ENCODE data around the gene MYO1G.
"Not testable (repeated sequence)": the region's sequence is repeated elsewhere in the genome, so short reads cannot be mapped to it uniquely, and the experiment has no call there.

The MYO1G gene

GRCh38 chr7:44995555-44996493 lies 17.0 kb upstream of the MYO1G start:
- no peak for TF ChIP-seq CTCF (IDR thresholded peaks at IDR 0.05; ENCODE audit: insufficient read depth, low read length, poor library complexity, severe bottlenecking)
- peak; percentile 47 for DNase-seq (ENCODE audit: extremely low read depth, insufficient read length)
- H3K27me3 ChIP-seq (replicated peaks; ENCODE audit: control insufficient read depth, insufficient read depth, low read length), result no peaks in the 10 kb centered on the region
- peak overlapping the region; percentile 20 for H3K4me3 ChIP-seq (replicated peaks; ENCODE audit: low read depth, low read length)
- H3K36me3 ChIP-seq (ENCODE audit: control insufficient read depth, insufficient read depth, low read length), result no peaks in the 10 kb centered on the region

- no peak for TF ChIP-seq CTCF (IDR thresholded peaks at IDR 0.05; ENCODE audit: insufficient read depth, low read length, poor library complexity, severe bottlenecking)
- H3K27me3 ChIP-seq (replicated peaks; ENCODE audit: control insufficient read depth, insufficient read depth, low read length), result no peaks in the 10 kb centered on the region
- H3K4me3 ChIP-seq (replicated peaks; ENCODE audit: low read depth, low read length), result no peak overlapping the region; the same call in 1 of the 2 replicates
- no peaks in the 10 kb centered on the region for H3K36me3 ChIP-seq (ENCODE audit: control insufficient read depth, insufficient read depth, low read length)
- DNase-seq (ENCODE audit: extremely low read depth, insufficient read length), result no peak
Observed at GRCh38 chr7:44994877-44995554, 16.2 kb upstream of the MYO1G start.

- H3K27me3 ChIP-seq (replicated peaks; ENCODE audit: control insufficient read depth, insufficient read depth, low read length), result not testable (repeated sequence)
Observed at GRCh38 chr7:44992004-44992795, 13.4 kb upstream of the MYO1G start.

GRCh38 chr7:44990109-44991023 lies 11.6 kb upstream of the MYO1G start:
- DNase-seq (ENCODE audit: extremely low read depth, insufficient read length), result no peak
- Histone ChIP-seq H3K27me3 (replicated peaks; ENCODE audit: control insufficient read depth, insufficient read depth, low read length) (no peaks in the 10 kb centered on the region), H3K36me3 (ENCODE audit: control insufficient read depth, insufficient read depth, low read length) (peaks cover under 1% of the 10 kb centered on the region; the same call in 1 of the 2 replicates), H3K4me3 (replicated peaks; ENCODE audit: low read depth, low read length) (no peak overlapping the region)
- no peak for TF ChIP-seq CTCF (IDR thresholded peaks at IDR 0.05; ENCODE audit: insufficient read depth, low read length, poor library complexity, severe bottlenecking)

More at GRCh38 chr7:44992004-44992795, 13.4 kb upstream of the MYO1G start:
- DNase-seq (ENCODE audit: extremely low read depth, insufficient read length); H3K4me3 ChIP-seq (replicated peaks; ENCODE audit: low read depth, low read length); H3K36me3 ChIP-seq (ENCODE audit: control insufficient read depth, insufficient read depth, low read length): not testable (repeated sequence)

GRCh38 chr7:44989132-44989531 lies 10.3 kb upstream of the MYO1G start:
- no peak for DNase-seq (ENCODE audit: extremely low read depth, insufficient read length)
- Histone ChIP-seq H3K4me3 (replicated peaks; ENCODE audit: low read depth, low read length) (no peak overlapping the region), H3K36me3 (ENCODE audit: control insufficient read depth, insufficient read depth, low read length) (peaks cover 6% of the 10 kb centered on the region), H3K27me3 (replicated peaks; ENCODE audit: control insufficient read depth, insufficient read depth, low read length) (no peaks in the 10 kb centered on the region)
- TF ChIP-seq CTCF (IDR thresholded peaks at IDR 0.05; ENCODE audit: insufficient read depth, low read length, poor library complexity, severe bottlenecking), result no peak
